Kidney (tissue), 14 donors: ENCODE data around the gene MYBPH. TPM values are rescaled to one million over a fixed set of nuclear protein-coding genes. Genes with fewer than 3 reads are reported as not detected.

Source experiments
- DNase-seq, 5 donors: peaks; one replicate each; pipeline ENCODE4 v3.0.0-alpha.2; 2013 to 2020
- FAIRE-seq: peaks from 2 replicates; lab custom pipeline; 2012; peaks lifted over from hg19 to GRCh38; lab: Jason Lieb, UNC
- H3K27ac ChIP-seq, 2 donors: one replicate each; pipeline ENCODE4 v1.7.0; 2013; ENCODE audit warnings: low read depth in 2 of 2, low read length in 2 of 2, inconsistent platforms in 1 of 2
- H3K27me3 ChIP-seq: one replicate; pipeline ENCODE4 v1.7.1; 2013; ENCODE audit warnings: low read length, inconsistent platforms; ENCODE audit not compliant: control insufficient read depth, insufficient read depth
- H3K36me3 ChIP-seq, 3 donors: one replicate each; pipeline versions ENCODE4 v1.7.0 to v1.7.1; 2013; ENCODE audit warnings: low read length in 3 of 3, control low read depth in 1 of 3, inconsistent platforms in 1 of 3; ENCODE audit not compliant: insufficient read depth in 3 of 3, control insufficient read depth in 2 of 3
- H3K4me1 ChIP-seq, 3 donors: one replicate each; pipeline versions ENCODE4 v1.7.0 to v1.7.1; 2013; ENCODE audit warnings: low read length in 3 of 3, inconsistent platforms in 1 of 3, low read depth in 1 of 3; ENCODE audit not compliant: control insufficient read depth in 2 of 3, insufficient read depth in 2 of 3
- H3K4me3 ChIP-seq, 3 donors: one replicate each; pipeline versions ENCODE4 v1.7.0 to v1.8.1; 2013; ENCODE audit warnings: low read length in 3 of 3, control low read depth in 1 of 3, inconsistent platforms in 1 of 3
- H3K9ac ChIP-seq, 3 donors: one replicate each; pipeline versions ENCODE4 v1.7.0 to v1.7.1; 2013; ENCODE audit warnings: low read length in 3 of 3, control low read depth in 1 of 3, inconsistent platforms in 1 of 3
- H3K9me3 ChIP-seq, 3 donors: one replicate each; pipeline versions ENCODE4 v1.7.0 to v1.7.1; 2013; ENCODE audit warnings: low read length in 3 of 3, control low read depth in 1 of 3, inconsistent platforms in 1 of 3; ENCODE audit not compliant: control insufficient read depth in 2 of 3, insufficient read depth in 1 of 3
- intact Hi-C: fragments of 100-400 bp; cut with DNase I; formaldehyde crosslinking; loops from one replicate; pipeline ENCODE4 v1.11.1; 2022
- polyA plus RNA-seq: library from polyadenylated mRNA; stranded (reverse); fragments of 350-450 nt; fragmentation: Illumina TruSeq; extraction: RNeasy Lipid Tissue Mini Kit (QIAGEN cat#74804); gene quantifications from one replicate; pipeline ENCODE4 v1.2.3, GENCODE V29; 2014; ENCODE audit warnings: low read depth, low replicate concordance; ENCODE audit not compliant: insufficient read depth
- total RNA-seq: library from RNA; stranded (reverse); fragmentation: NEBNext Ultra II Directional; extraction: Animal tissue kit (Norgen Biotek cat#: 25700); gene quantifications from one replicate; pipeline ENCODE4 v1.2.1, GENCODE V29; 2021
- TF ChIP-seq, protein P1 (sequence below): IDR thresholded peaks from 3 replicates; pipeline ENCODE4 v1.5.1; 2012; ENCODE audit warnings: mild to moderate bottlenecking, moderate library complexity, borderline replicate concordance; ENCODE audit not compliant: insufficient read depth; ENCODE audit errors: extremely low read depth
- donor health status: control.
- donor health status: control.
- donor health status: control.
- donor health status: control.
- donor health status: control.
- donor health status: DM: yes; HTN: yes; CAD: no.
- donor health status: Normal renal cell carcinoma (clear cell type).

Gene MYBPH
- total and polyA plus RNA-seq, 2 donors from 2014 or later: 2.3 TPM; not detected in 1

- Histone ChIP-seq H3K27me3 (no peaks in the 10 kb centered on the region), H3K9me3 (no peaks in the 10 kb centered on the region), H3K36me3 (no peaks in the 10 kb centered on the region), H3K9ac (no peak overlapping the region), H3K4me1 (no peaks in the 10 kb centered on the region), H3K27ac (no peak overlapping the region), H3K4me3 (no peak overlapping the region)
- FAIRE-seq (no peak), DNase-seq (peak in 1 of 5 donors; percentile 42)
- TF ChIP-seq, protein P1, sequence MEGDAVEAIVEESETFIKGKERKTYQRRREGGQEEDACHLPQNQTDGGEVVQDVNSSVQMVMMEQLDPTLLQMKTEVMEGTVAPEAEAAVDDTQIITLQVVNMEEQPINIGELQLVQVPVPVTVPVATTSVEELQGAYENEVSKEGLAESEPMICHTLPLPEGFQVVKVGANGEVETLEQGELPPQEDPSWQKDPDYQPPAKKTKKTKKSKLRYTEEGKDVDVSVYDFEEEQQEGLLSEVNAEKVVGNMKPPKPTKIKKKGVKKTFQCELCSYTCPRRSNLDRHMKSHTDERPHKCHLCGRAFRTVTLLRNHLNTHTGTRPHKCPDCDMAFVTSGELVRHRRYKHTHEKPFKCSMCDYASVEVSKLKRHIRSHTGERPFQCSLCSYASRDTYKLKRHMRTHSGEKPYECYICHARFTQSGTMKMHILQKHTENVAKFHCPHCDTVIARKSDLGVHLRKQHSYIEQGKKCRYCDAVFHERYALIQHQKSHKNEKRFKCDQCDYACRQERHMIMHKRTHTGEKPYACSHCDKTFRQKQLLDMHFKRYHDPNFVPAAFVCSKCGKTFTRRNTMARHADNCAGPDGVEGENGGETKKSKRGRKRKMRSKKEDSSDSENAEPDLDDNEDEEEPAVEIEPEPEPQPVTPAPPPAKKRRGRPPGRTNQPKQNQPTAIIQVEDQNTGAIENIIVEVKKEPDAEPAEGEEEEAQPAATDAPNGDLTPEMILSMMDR: no peak
- intact Hi-C loops: loop anchor here (5.0 kb wide), 2 partner anchors 100 to 175 kb away; no protein-coding TSS in a partner anchor
These were observed 41.6 kb upstream of the MYBPH start for GRCh38 chr1:203217139-203217655.

- peak in 4 of 5 donors; percentile 79 to 92 (median 86) for DNase-seq
- Histone ChIP-seq H3K9me3 (no peaks in the 10 kb centered on the region), H3K27ac (no peak overlapping the region), H3K4me3 (no peak overlapping the region), H3K36me3 (no peaks in the 10 kb centered on the region), H3K9ac (no peak overlapping the region), H3K4me1 (no peaks in the 10 kb centered on the region), H3K27me3 (no peaks in the 10 kb centered on the region)
- intact Hi-C loops: loop anchor here (5.0 kb wide), 2 partner anchors 99 to 174 kb away; no protein-coding TSS in a partner anchor
- TF ChIP-seq, protein P1: peak; percentile 86
- FAIRE-seq: no peak
These were observed 40.9 kb upstream of the MYBPH start for GRCh38 chr1:203216274-203217138.

DNA sequence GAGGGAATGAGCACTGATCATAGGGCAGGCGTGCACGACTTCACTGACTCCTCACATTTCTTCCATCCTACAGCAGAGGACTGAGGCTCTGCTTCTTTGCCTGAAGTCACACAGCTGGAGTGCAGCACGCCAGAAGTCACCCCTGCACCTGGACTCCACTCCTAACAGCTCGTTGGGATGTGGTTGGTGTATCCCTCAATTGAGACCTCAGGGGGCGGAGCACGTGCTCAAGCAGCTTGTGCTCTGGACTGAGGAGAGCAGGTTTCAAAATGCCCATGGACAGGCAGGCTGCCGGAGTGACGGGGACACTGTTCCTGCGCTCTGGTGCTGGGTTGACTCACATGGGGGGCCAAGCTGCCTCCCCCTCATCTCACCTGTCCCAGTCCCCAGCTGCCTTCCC is 39.9 kb upstream of the MYBPH start:
- H3K36me3 ChIP-seq: no peaks in the 10 kb centered on the region
- no peak overlapping the region for H3K4me3 ChIP-seq
- H3K9me3 ChIP-seq: no peaks in the 10 kb centered on the region
- H3K27me3 ChIP-seq: no peaks in the 10 kb centered on the region
- no peak overlapping the region for H3K27ac ChIP-seq
- DNase-seq (peak in 1 of 5 donors; percentile 5), FAIRE-seq (no peak)
- TF ChIP-seq, protein P1: no peak
- no peak overlapping the region for H3K9ac ChIP-seq
- intact Hi-C loops: loop anchor here (5.0 kb wide), 2 partner anchors 98 to 173 kb away; no protein-coding TSS in a partner anchor
- no peaks in the 10 kb centered on the region for H3K4me1 ChIP-seq
